Stomach (tissue), 4 donors: Measurements from ENCODE around the gene SUV39H1.

Experiments
- CTCF ChIP-seq, 7 experiments: fragments of 450-650 bp in 4 of 7; fragments of 200-600 bp in 3 of 7; sonication (generic) in 3 of 7; IDR thresholded peaks; one replicate each; pipeline ENCODE4 v1.5.1; 2016 to 2019; ENCODE audit warnings: antibody characterized with exemption in 7 of 7, control low read depth in 2 of 7, mild to moderate bottlenecking in 1 of 7
- POLR2A ChIP-seq, 4 donors: fragments of 450-650 bp; IDR thresholded peaks; one replicate each; pipeline ENCODE4 v1.6.1; 2016; ENCODE audit warnings: antibody characterized with exemption in 4 of 4, control low read depth in 2 of 4, mild to moderate bottlenecking in 1 of 4, moderate library complexity in 1 of 4

GRCh38 chrX:48711929-48712505 lies 15.5 kb downstream of the SUV39H1 start:
- TF ChIP-seq CTCF (IDR thresholded peaks at IDR 0.05) (no peak), POLR2A (IDR thresholded peaks at IDR 0.05) (no peak)
